ENCODE measurements around the gene GPATCH8.

- TF ChIP-seq, protein P1, sequence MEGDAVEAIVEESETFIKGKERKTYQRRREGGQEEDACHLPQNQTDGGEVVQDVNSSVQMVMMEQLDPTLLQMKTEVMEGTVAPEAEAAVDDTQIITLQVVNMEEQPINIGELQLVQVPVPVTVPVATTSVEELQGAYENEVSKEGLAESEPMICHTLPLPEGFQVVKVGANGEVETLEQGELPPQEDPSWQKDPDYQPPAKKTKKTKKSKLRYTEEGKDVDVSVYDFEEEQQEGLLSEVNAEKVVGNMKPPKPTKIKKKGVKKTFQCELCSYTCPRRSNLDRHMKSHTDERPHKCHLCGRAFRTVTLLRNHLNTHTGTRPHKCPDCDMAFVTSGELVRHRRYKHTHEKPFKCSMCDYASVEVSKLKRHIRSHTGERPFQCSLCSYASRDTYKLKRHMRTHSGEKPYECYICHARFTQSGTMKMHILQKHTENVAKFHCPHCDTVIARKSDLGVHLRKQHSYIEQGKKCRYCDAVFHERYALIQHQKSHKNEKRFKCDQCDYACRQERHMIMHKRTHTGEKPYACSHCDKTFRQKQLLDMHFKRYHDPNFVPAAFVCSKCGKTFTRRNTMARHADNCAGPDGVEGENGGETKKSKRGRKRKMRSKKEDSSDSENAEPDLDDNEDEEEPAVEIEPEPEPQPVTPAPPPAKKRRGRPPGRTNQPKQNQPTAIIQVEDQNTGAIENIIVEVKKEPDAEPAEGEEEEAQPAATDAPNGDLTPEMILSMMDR (IDR thresholded peaks at IDR 0.05), result no peak
- no peak for TF ChIP-seq POLR2A (IDR thresholded peaks at IDR 0.05)
Observed at GRCh38 chr17:44539673-44540072, 36.5 kb upstream of the GPATCH8 start.

Measured in Peyer's patch (tissue), 4 donors.